HCT116 (cell line): Measurements from ENCODE around the gene CYP2E1.

Experiments used
- CTCF ChIP-seq, 3 experiments: fragments of 200-600 bp in 1 of 3; sonication (generic) in 1 of 3; IDR thresholded peaks in 2 of 3; conservative IDR thresholded peaks in 1 of 3; 2 replicates each; pipeline ENCODE4 v1.5.1; 2012 to 2017; ENCODE audit warnings: low read depth in 2 of 3, low read length in 2 of 3, antibody characterized with exemption in 1 of 3, borderline replicate concordance in 1 of 3, control low read depth in 1 of 3, mild to moderate bottlenecking in 1 of 3, mixed read lengths in 1 of 3, mixed run types in 1 of 3, moderate library complexity in 1 of 3; ENCODE audit not compliant: insufficient read depth in 1 of 3
- ELF1 ChIP-seq: IDR thresholded peaks from 2 replicates; pipeline ENCODE4 v1.6.1; 2012; ENCODE audit warnings: low read depth, borderline replicate concordance
- MAX ChIP-seq: IDR thresholded peaks from 2 replicates; pipeline ENCODE4 v1.6.1; 2012
- POLR2A ChIP-seq: IDR thresholded peaks from 2 replicates; pipeline ENCODE4 v1.7.0; 2011; ENCODE audit warnings: borderline replicate concordance; ENCODE audit not compliant: insufficient read depth, insufficient read length; ENCODE audit errors: extremely low read depth
- POLR2AphosphoS5 ChIP-seq: IDR thresholded peaks from 2 replicates; pipeline ENCODE4 v1.6.1; 2011; ENCODE audit warnings: mild to moderate bottlenecking, low read depth, low read length, moderate library complexity
- RAD21 ChIP-seq: IDR thresholded peaks from 2 replicates; pipeline ENCODE4 v1.6.1; 2012; ENCODE audit warnings: low read depth, mild to moderate bottlenecking
- REST ChIP-seq: IDR thresholded peaks from 2 replicates; pipeline ENCODE4 v1.6.1; 2012; ENCODE audit warnings: low read depth
- ZBTB33 ChIP-seq: IDR thresholded peaks from 2 replicates; pipeline ENCODE4 v1.6.1; 2011; ENCODE audit warnings: mild to moderate bottlenecking, low read length, moderate library complexity; ENCODE audit not compliant: insufficient replicate concordance; ENCODE audit errors: extremely low read depth

- no peak for TF ChIP-seq CTCF (IDR thresholded peaks at IDR 0.05 in 2 of 3, conservative IDR thresholded peaks at IDR 0.05 in 1 of 3; ENCODE audit: borderline replicate concordance in 1 of 3, insufficient read depth in 1 of 3, low read depth in 2 of 3, low read length in 2 of 3)
- no peak for TF ChIP-seq ELF1
- TF ChIP-seq MAX = no peak
- no peak for TF ChIP-seq POLR2A
- no peak for TF ChIP-seq POLR2AphosphoS5
- no peak for TF ChIP-seq REST
- TF ChIP-seq ZBTB33 = no peak
- no peak for TF ChIP-seq RAD21
Measured at GRCh38 chr10:133489816-133490588, 37.2 kb upstream of the CYP2E1 start.
